Astrocyte (in vitro differentiated cells and primary cell): ENCODE data around the gene ABO. TPM values are rescaled to one million over a fixed set of nuclear protein-coding genes. Genes with fewer than 3 reads are reported as not detected.
"Not testable (repeated sequence)": the region's sequence is repeated elsewhere in the genome, so short reads cannot be mapped to it uniquely, and the experiment has no call there.

ENCODE experiments used
- DNase-seq: peaks from one replicate; pipeline ENCODE4 v3.0.0-alpha.2; 2010; ENCODE audit warnings: low read depth
- FAIRE-seq: peaks from 2 replicates; lab custom pipeline; 2011; peaks lifted over from hg19 to GRCh38; lab: Jason Lieb, UNC
- H2AFZ ChIP-seq: 2 replicates; pipeline ENCODE4 v1.6.0; 2012; ENCODE audit warnings: low read depth, low read length, inconsistent platforms
- H3K27ac ChIP-seq: 2 replicates; pipeline ENCODE4 v1.5.1; 2011; ENCODE audit warnings: low read depth, low read length, inconsistent platforms
- H3K27me3 ChIP-seq: 2 replicates; pipeline ENCODE4 v1.6.0; 2011; ENCODE audit warnings: low read length, inconsistent platforms; ENCODE audit not compliant: insufficient read depth
- H3K36me3 ChIP-seq: 2 replicates; pipeline ENCODE4 v1.5.1; 2011; ENCODE audit warnings: low read length, inconsistent platforms; ENCODE audit not compliant: insufficient read depth
- H3K4me1 ChIP-seq: 2 replicates; pipeline ENCODE4 v1.5.1; 2011; ENCODE audit warnings: low read length, inconsistent platforms; ENCODE audit not compliant: insufficient read depth
- H3K4me2 ChIP-seq: 2 replicates; pipeline ENCODE4 v1.6.0; 2012; ENCODE audit warnings: low read length, inconsistent platforms
- H3K4me3 ChIP-seq: 2 replicates; pipeline ENCODE4 v1.5.1; 2011; ENCODE audit warnings: low read depth, mild to moderate bottlenecking, low read length, inconsistent platforms; ENCODE audit not compliant: insufficient read depth
- H3K79me2 ChIP-seq: 2 replicates; pipeline ENCODE4 v1.6.0; 2012; ENCODE audit warnings: mild to moderate bottlenecking, low read length, inconsistent platforms; ENCODE audit not compliant: insufficient read depth
- H3K9ac ChIP-seq: 2 replicates; pipeline ENCODE4 v1.6.0; 2012; ENCODE audit warnings: mild to moderate bottlenecking, low read length, inconsistent platforms
- H3K9me3 ChIP-seq: 2 replicates; pipeline ENCODE4 v1.5.1; 2012; ENCODE audit warnings: low read depth, mild to moderate bottlenecking, low read length, inconsistent platforms; ENCODE audit not compliant: insufficient read depth
- H4K20me1 ChIP-seq: 2 replicates; pipeline ENCODE4 v1.6.0; 2012; ENCODE audit warnings: low read length, inconsistent platforms; ENCODE audit not compliant: insufficient read depth
- H3K27ac Mint-ChIP-seq: one replicate; pipeline ENCODE4 v1.8.0; 2021; ENCODE audit warnings: mild to moderate bottlenecking, mixed read lengths; ENCODE audit not compliant: unreplicated experiment
- H3K27me3 Mint-ChIP-seq: one replicate; pipeline ENCODE4 v1.8.0; 2021; ENCODE audit warnings: low read depth, mixed read lengths; ENCODE audit not compliant: unreplicated experiment
- H3K36me3 Mint-ChIP-seq: one replicate; pipeline ENCODE4 v1.8.0; 2021; ENCODE audit warnings: low read depth, mixed read lengths; ENCODE audit not compliant: unreplicated experiment
- H3K4me1 Mint-ChIP-seq: one replicate; pipeline ENCODE4 v1.8.0; 2021; ENCODE audit warnings: low read depth, mixed read lengths; ENCODE audit not compliant: unreplicated experiment
- H3K4me3 Mint-ChIP-seq: one replicate; pipeline ENCODE4 v1.8.0; 2021; ENCODE audit warnings: mild to moderate bottlenecking, moderate library complexity, mixed read lengths; ENCODE audit not compliant: unreplicated experiment
- H3K9me3 Mint-ChIP-seq: one replicate; pipeline ENCODE4 v1.8.0; 2021; ENCODE audit warnings: mild to moderate bottlenecking, mixed read lengths; ENCODE audit not compliant: unreplicated experiment
- EZH2 ChIP-seq: IDR thresholded peaks from 2 replicates; pipeline ENCODE4 v1.6.1; 2012; ENCODE audit warnings: mild to moderate bottlenecking, low read length, inconsistent platforms; ENCODE audit not compliant: insufficient read depth
- total RNA-seq: library from RNA; stranded (reverse); gene quantifications from 2 replicates; pipeline ENCODE4 v1.2.1, GENCODE V29; 2021
- TF ChIP-seq, protein P1 (sequence below): IDR thresholded peaks from 2 replicates; pipeline ENCODE4 v1.5.1; 2011; ENCODE audit warnings: low read depth, mild to moderate bottlenecking, inconsistent platforms, low read length, moderate library complexity; ENCODE audit not compliant: insufficient read depth

ABO gene
- total RNA-seq, 1 donor from 2014 or later, result not detected

DNA sequence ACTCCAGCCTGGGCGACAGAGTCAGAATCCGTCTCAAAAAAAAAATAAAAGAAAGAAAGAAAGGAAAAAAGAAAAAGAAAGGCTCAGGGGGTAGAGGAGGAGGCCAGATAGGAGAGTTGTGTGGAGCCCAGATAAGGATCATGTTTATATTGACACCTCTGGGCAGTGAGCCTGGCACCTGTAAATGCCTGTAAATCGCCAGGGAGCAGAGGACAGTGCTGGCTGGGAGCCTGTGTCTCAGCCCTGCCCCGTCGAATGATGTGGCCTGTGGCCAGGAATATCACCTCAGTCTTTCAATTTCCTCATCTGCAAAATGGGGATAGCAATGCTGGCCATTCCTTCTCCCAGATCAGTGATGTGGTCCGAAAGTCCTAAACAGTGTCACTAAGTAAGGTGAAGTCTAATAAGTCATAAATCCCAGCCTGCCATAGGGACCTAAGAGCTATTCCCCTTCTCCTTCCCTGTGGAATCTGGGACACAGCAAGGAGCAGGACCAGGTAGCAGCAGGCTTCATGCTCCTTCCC, 10.3 kb upstream of the ABO start:
- no peak for FAIRE-seq
- no peak overlapping the region for H3K27ac Mint-ChIP-seq
- peaks cover 14% of the 10 kb centered on the region for H3K9me3 Mint-ChIP-seq
- Histone ChIP-seq H3K79me2 (no peaks in the 10 kb centered on the region), H3K9ac (no peak overlapping the region), H4K20me1 (no peaks in the 10 kb centered on the region), H3K4me1 (no peaks in the 10 kb centered on the region), H3K4me3 (no peak overlapping the region), H2AFZ (no peak overlapping the region), H3K27ac (no peak overlapping the region), H3K36me3 (no peaks in the 10 kb centered on the region), H3K4me2 (no peak overlapping the region), H3K27me3 (peaks cover 3% of the 10 kb centered on the region), H3K9me3 (peaks cover 2% of the 10 kb centered on the region)
- H3K27me3 Mint-ChIP-seq, result peaks cover 15% of the 10 kb centered on the region
- TF ChIP-seq EZH2, result no peak
- TF ChIP-seq, protein P1, sequence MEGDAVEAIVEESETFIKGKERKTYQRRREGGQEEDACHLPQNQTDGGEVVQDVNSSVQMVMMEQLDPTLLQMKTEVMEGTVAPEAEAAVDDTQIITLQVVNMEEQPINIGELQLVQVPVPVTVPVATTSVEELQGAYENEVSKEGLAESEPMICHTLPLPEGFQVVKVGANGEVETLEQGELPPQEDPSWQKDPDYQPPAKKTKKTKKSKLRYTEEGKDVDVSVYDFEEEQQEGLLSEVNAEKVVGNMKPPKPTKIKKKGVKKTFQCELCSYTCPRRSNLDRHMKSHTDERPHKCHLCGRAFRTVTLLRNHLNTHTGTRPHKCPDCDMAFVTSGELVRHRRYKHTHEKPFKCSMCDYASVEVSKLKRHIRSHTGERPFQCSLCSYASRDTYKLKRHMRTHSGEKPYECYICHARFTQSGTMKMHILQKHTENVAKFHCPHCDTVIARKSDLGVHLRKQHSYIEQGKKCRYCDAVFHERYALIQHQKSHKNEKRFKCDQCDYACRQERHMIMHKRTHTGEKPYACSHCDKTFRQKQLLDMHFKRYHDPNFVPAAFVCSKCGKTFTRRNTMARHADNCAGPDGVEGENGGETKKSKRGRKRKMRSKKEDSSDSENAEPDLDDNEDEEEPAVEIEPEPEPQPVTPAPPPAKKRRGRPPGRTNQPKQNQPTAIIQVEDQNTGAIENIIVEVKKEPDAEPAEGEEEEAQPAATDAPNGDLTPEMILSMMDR, result no peak
- H3K4me1 Mint-ChIP-seq, result no peaks in the 10 kb centered on the region
- no peak overlapping the region for H3K4me3 Mint-ChIP-seq
- no peaks in the 10 kb centered on the region for H3K36me3 Mint-ChIP-seq
- DNase-seq, result no peak

DNA sequence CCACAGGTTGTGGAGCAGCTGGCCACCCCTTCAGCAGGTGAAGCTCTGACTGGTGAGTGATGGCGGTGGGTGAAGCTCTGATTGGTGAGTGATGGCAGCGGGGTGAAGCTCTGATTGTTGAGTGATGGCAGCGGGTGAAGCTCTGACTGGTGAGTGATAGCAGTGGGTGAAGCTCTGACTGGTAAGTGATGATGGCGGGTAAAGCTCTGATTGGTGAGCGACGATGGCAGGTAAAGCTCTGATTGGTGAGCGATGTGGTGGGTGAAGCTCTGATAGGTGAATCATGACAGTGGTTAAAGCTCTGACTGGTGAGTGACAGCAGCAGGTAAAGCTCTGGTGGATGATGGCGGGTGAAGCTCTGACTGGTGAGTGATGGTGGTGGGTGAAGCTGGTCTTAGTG, 9.4 kb upstream of the ABO start:
- Mint-ChIP-seq H3K36me3 (no peaks in the 10 kb centered on the region), H3K4me3 (no peak overlapping the region), H3K27me3 (peaks cover 22% of the 10 kb centered on the region), H3K27ac (no peak overlapping the region), H3K4me1 (no peaks in the 10 kb centered on the region), H3K9me3 (peaks cover 16% of the 10 kb centered on the region)
- Histone ChIP-seq H3K9me3 (no peaks in the 10 kb centered on the region), H3K27ac (no peak overlapping the region), H3K4me1 (no peaks in the 10 kb centered on the region), H3K36me3 (no peaks in the 10 kb centered on the region), H3K27me3 (peaks cover 3% of the 10 kb centered on the region), H3K9ac (no peak overlapping the region), H3K4me3 (no peak overlapping the region), H3K4me2 (no peak overlapping the region), H3K79me2 (no peaks in the 10 kb centered on the region), H4K20me1 (no peaks in the 10 kb centered on the region), H2AFZ (no peak overlapping the region)
- TF ChIP-seq EZH2, result no peak
- TF ChIP-seq, protein P1, result no peak
- DNase-seq, result no peak
- no peak for FAIRE-seq

DNA sequence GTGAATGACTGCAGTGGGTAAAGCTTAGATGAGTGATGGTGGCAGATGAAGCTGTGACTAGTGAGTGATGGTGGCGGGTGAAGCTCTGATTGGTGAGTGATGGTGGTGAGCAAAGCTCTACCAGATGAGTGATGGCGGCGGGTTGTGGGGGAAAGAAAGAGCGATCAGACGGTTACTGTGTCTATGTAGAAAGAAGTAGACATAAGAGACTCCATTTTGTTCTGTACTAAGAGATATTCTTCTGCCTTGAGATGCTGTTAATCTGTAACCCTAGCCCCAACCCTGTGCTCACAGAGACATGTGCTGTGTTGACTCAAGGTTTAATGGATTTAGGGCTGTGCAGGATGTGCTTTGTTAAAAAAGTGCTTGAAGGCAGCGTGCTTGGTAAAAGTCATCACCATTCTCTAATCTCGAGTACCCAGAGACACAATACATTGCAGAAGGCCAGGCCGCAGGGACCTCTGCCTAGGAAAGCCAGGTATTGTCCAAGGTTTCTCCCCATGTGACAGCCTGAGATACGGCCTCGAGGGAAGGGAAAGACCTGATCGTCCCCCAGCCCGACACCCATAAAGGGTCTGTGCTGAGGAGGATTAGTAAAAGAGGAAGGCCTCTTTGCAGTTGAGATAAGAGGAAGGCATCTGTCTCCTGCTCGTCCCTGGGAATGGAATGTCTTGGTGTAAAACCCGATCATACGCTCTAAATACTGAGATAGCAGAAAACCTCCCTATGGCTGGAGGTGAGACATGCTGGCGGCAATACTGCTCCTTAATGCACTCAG, 8.4 kb upstream of the ABO start:
- H3K79me2 ChIP-seq, H3K27me3 ChIP-seq, H3K9me3 ChIP-seq, H3K4me1 Mint-ChIP-seq, H3K4me1 ChIP-seq, DNase-seq, H4K20me1 ChIP-seq, H2AFZ ChIP-seq, FAIRE-seq, H3K9ac ChIP-seq, H3K4me2 ChIP-seq, H3K27ac ChIP-seq, H3K4me3 Mint-ChIP-seq, H3K36me3 Mint-ChIP-seq, H3K27ac Mint-ChIP-seq, H3K4me3 ChIP-seq, H3K36me3 ChIP-seq: not testable (repeated sequence)
- peaks cover 28% of the 10 kb centered on the region for H3K27me3 Mint-ChIP-seq
- H3K9me3 Mint-ChIP-seq, result peaks cover 23% of the 10 kb centered on the region
